Measurements from ENCODE around the gene PEAK1.

Gene PEAK1

GRCh38 chr15:77126529-77127326, 293.2 kb downstream of the PEAK1 start:
- in situ Hi-C loops (cut with HindIII; ENCODE audit: low pct_ligation_motif_present, low pct_unique_long_range_greater_than_20kb, low sequenced_read_pairs), result no loop called here
- no peak for DNase-seq

- in situ Hi-C loops (cut with HindIII; ENCODE audit: low pct_ligation_motif_present, low pct_unique_long_range_greater_than_20kb, low sequenced_read_pairs), result loop anchor here (25.0 kb wide), 1 partner anchor 413 kb away; no protein-coding TSS in a partner anchor
- DNase-seq, result no peak
These were observed 296.1 kb downstream of the PEAK1 start for GRCh38 chr15:77123854-77124253.

DNA sequence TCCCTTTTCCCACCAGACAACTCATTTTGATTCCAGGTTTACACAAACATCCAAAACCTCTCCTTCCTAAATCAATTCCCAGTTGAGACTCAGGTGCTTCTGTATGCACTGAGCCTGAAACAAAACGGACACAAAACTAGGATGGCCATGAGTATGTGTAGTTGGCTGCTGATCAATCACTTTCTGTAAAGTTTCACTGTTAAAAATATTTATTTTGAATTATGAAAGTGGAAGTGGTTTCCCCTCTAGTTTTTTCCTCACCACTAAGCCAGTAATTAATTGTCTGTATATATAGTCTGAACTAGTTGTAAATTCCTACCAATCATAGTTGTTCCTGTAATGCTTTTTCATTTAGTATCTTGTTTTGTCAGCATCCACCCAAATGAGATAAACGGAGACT, 297.3 kb downstream of the PEAK1 start:
- in situ Hi-C loops (cut with HindIII; ENCODE audit: low pct_ligation_motif_present, low pct_unique_long_range_greater_than_20kb, low sequenced_read_pairs), result loop anchor here (25.0 kb wide), 1 partner anchor 415 kb away; no protein-coding TSS in a partner anchor
- DNase-seq, result no peak

DNA sequence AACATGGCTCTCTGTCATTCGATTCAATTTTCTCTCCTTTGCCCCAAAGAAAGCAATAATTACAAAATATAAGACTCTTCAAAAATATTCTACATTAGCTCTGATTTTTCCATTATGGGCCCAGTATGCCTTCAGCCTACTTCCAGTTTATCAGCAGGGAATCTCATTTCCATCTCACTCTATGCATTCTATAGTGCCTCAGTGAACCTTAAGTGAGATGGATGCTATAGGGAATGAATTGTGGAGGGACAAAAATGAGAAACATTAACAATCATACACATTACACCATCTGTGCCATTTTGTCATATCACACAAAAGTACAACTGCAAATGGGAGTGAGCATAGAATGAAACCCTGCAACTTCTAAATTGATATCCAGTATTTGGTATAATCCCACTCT, 298.3 kb downstream of the PEAK1 start:
- DNase-seq, result no peak
- in situ Hi-C loops (cut with HindIII; ENCODE audit: low pct_ligation_motif_present, low pct_unique_long_range_greater_than_20kb, low sequenced_read_pairs), result loop anchor here (25.0 kb wide), 1 partner anchor 416 kb away; no protein-coding TSS in a partner anchor

DNA sequence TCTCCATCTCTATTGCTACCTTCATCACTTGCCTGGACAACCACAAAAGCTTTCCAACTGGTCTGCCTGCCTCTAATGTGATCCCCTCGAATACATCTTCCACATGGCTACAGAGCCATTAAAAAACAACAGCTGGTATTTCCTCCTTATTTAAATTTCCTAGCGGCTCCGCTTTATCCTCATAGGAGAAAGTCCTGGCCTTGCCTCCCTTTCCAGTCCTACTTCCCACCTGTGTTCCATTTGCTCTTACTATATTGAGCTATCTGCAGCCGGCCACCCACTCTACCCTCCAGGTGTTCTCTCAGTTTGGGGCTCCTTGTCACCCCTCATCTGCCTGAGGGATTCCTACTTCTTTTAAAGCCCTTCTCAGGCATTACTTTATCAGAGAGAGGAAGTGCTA, 299.3 kb downstream of the PEAK1 start:
- DNase-seq, result no peak
- in situ Hi-C loops (cut with HindIII; ENCODE audit: low pct_ligation_motif_present, low pct_unique_long_range_greater_than_20kb, low sequenced_read_pairs), result loop anchor here (25.0 kb wide), 1 partner anchor 417 kb away; no protein-coding TSS in a partner anchor

DNA sequence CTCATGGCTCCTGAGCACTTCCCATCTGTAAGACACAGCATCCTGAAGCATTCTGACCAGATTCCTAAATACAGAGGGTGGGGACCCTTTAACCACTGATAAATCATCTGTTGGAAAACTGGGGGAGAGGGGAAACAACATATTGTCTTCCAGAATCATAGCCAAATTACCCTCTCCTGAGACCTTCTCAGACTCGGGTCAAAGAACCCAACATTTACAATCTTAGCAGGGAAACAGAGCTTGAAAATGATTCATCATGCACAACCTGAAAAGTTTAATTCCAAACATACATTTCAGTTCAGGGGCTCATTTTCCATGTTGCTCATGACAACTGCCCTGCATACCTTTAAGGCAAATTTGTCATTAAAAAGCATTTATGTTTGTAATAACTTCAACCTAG, 300.5 kb downstream of the PEAK1 start:
- in situ Hi-C loops (cut with HindIII; ENCODE audit: low pct_ligation_motif_present, low pct_unique_long_range_greater_than_20kb, low sequenced_read_pairs), result loop anchor here (25.0 kb wide), 1 partner anchor 418 kb away; no protein-coding TSS in a partner anchor
- no peak for DNase-seq

GRCh38 chr15:77118882-77119321, 301.0 kb downstream of the PEAK1 start:
- DNase-seq, result peak; percentile 68
- in situ Hi-C loops (cut with HindIII; ENCODE audit: low pct_ligation_motif_present, low pct_unique_long_range_greater_than_20kb, low sequenced_read_pairs), result loop anchor here (25.0 kb wide), 1 partner anchor 418 kb away; no protein-coding TSS in a partner anchor

GRCh38 chr15:77115179-77115578, 304.7 kb downstream of the PEAK1 start:
- in situ Hi-C loops (cut with HindIII; ENCODE audit: low pct_ligation_motif_present, low pct_unique_long_range_greater_than_20kb, low sequenced_read_pairs), result loop anchor here (25.0 kb wide), 1 partner anchor 422 kb away; no protein-coding TSS in a partner anchor
- no peak for DNase-seq

DNA sequence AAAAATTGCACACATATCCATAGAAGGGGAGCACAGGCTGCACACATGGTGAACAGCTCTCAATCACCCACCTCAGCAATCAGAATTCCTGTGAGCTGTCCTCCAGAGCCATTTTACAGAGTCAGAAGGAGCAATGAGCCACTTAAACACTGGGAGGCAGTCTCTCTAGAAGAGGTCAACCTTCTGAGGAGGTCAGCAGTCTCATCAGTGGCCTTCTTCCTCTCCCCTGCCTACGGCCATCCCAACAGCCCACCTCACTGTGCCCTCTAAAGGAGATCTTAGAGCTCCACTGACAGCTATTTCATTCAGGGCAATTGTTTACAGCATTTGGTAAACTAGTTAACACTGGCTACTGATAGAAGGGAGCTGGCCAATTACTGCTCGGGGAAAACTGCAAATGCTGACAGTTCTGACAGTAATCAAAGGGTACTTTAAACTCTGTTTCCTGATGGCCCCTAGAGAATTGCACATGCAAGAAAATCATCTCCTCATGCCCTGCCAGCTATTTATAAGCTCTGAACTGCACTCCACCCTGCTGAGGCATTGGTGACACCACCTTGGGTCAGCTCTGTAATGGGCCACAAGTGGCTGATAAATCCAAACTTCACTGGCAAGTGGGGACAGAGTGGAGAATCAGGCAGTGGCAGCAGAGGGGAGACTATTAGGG, 306.9 kb downstream of the PEAK1 start:
- DNase-seq, result no peak
- in situ Hi-C loops (cut with HindIII; ENCODE audit: low pct_ligation_motif_present, low pct_unique_long_range_greater_than_20kb, low sequenced_read_pairs), result loop anchor here (25.0 kb wide), 1 partner anchor 424 kb away; no protein-coding TSS in a partner anchor

GRCh38 chr15:77111789-77112188, 308.1 kb downstream of the PEAK1 start:
- in situ Hi-C loops (cut with HindIII; ENCODE audit: low pct_ligation_motif_present, low pct_unique_long_range_greater_than_20kb, low sequenced_read_pairs), result loop anchor here (25.0 kb wide), 1 partner anchor 426 kb away; no protein-coding TSS in a partner anchor

DNA sequence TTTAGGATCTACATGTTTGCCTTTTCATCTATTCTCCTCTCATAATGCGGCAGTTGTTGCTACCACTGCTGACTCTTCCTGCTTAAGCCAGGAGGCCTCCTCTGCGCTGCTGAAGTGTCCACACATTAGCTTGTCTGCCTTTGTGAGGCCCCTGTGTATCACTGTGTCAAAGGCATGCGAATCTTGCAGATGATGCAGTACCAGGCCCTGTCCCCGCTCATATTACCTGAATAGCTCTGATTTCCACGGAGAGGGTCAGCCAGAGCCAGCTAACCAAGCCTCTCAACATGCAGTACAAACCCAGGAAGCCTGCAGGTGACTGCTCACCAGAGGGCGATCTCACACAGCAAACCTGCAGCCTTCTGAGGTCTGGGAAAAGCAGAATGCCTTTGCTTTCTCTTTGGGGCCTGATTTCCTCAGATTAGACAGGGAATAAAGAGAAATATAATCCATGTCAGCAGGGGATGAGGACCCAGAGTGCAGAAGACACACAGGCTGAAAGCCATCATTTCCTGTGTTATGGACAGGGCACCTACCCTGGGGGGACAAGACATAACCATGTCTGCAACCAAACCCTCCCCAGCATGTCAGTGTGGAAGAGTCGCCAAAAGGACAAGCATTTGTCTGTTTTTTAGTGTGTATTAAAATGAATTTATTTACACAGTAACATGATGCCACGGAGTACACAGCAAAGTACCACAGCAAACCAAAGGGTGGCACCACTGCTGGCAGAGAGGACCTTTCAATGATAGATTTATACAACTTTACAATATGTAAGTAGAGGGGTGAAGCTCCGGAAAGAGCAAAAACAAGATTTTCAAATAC, 312.2 kb downstream of the PEAK1 start:
- in situ Hi-C loops (cut with HindIII; ENCODE audit: low pct_ligation_motif_present, low pct_unique_long_range_greater_than_20kb, low sequenced_read_pairs), result loop anchor here (25.0 kb wide), 1 partner anchor 430 kb away; no protein-coding TSS in a partner anchor
- peak; percentile 32 for DNase-seq

More at GRCh38 chr15:77111789-77112188, 308.1 kb downstream of the PEAK1 start:
- no peak for DNase-seq

DNA sequence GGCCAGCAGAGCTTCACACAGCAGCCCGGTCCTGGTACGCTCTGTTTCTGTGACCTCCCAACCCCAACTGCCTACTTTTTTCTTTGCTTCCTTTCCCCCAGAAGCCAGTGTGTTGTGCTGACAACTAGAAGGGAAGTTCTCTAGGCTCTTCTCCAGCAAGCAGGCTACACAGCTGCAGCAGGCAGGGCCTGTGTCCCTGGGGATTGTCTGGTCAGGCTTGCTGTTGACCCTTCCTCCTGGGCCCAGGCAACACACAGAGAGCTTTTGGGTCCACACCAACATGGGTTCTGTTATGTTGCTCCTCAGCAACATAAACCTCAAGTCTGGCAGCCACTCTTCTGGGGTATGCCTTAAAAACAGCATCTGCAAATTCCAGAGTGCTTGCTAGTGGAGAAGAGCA, 312.8 kb downstream of the PEAK1 start:
- DNase-seq, result no peak
- in situ Hi-C loops (cut with HindIII; ENCODE audit: low pct_ligation_motif_present, low pct_unique_long_range_greater_than_20kb, low sequenced_read_pairs), result loop anchor here (25.0 kb wide), 1 partner anchor 430 kb away; no protein-coding TSS in a partner anchor

GRCh38 chr15:77104155-77104554, 315.7 kb downstream of the PEAK1 start:
- in situ Hi-C loops (cut with HindIII; ENCODE audit: low pct_ligation_motif_present, low pct_unique_long_range_greater_than_20kb, low sequenced_read_pairs), result loop anchor here (25.0 kb wide), 1 partner anchor 433 kb away; no protein-coding TSS in a partner anchor
- DNase-seq, result no peak

DNA sequence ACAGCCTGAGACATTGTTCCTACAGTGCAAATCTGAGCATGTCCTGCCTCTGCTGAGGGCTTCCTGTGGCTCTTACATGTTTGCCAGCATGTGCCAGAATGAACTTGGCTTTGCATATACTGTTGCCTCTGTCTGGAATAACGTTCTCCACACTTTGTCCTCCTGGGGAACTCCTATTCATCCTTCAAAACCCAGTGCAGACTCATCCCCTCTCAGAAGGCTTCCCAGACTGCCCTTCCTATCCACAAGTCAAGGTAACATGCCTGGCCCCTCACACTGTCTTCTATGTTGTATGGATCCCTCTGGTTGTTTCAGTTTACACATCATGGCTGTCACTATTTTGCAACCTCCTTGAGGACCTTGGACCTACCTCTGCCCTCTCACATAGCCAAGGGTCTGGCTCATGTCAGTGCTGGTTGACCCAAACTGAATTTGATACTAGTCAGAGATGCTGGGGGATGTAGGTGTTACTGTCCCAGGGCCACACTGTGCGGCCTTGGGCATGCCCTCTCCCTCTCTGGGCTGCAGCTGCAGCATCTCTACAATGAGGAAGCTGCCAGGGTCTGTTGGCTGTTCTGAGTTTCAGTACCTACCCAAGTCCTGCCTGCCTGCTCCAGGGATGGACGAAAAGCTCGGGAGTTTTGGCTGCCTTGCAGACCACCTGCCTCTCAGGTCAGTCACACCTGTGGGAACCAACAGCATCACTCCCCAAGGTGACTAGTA, 320.0 kb downstream of the PEAK1 start:
- in situ Hi-C loops (cut with HindIII; ENCODE audit: low pct_ligation_motif_present, low pct_unique_long_range_greater_than_20kb, low sequenced_read_pairs), result loop anchor here (25.0 kb wide), 1 partner anchor 437 kb away; no protein-coding TSS in a partner anchor
- no peak for DNase-seq

DNA sequence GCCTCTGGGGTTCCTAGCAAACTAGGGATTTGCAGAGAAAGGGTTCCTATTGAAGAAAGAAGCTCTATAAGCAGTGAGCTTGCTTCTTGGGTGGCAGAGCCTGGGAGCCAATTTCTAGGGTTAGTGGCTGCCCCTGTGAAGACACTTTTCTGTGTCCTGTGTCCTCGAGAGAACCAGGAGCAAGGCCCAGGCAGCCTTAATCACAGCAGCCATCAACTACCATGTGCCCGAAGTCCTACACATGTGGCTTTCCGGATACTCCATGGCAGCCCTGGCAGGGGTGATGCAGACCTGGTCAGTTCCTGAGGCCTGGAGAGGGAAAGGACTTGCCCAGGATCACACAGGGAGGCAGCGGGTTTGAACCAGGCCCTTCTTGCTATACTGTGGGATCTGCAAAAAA, 321.3 kb downstream of the PEAK1 start:
- no peak for DNase-seq
- in situ Hi-C loops (cut with HindIII; ENCODE audit: low pct_ligation_motif_present, low pct_unique_long_range_greater_than_20kb, low sequenced_read_pairs), result no loop called here

DNA sequence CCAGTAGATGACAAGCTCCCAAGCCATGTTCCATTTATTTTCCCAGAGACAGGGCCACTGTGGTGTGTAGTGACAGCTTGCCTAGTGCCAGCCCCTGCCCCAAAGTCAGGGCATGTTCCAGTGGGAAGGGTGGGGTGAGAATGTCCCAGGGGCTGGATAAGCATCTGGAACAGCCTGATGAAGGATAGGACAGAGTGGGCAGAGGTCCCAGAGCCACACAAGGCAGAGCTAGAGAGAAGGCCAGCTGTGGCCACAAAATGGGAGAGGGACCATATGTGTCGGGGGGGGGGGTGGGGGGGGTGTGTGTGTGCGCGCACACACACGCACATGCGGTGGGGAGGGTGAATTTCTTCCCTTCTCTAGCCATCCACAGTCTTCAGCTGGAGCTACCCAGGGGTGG, 322.0 kb downstream of the PEAK1 start:
- in situ Hi-C loops (cut with HindIII; ENCODE audit: low pct_ligation_motif_present, low pct_unique_long_range_greater_than_20kb, low sequenced_read_pairs), result no loop called here
- no peak for DNase-seq

DNA sequence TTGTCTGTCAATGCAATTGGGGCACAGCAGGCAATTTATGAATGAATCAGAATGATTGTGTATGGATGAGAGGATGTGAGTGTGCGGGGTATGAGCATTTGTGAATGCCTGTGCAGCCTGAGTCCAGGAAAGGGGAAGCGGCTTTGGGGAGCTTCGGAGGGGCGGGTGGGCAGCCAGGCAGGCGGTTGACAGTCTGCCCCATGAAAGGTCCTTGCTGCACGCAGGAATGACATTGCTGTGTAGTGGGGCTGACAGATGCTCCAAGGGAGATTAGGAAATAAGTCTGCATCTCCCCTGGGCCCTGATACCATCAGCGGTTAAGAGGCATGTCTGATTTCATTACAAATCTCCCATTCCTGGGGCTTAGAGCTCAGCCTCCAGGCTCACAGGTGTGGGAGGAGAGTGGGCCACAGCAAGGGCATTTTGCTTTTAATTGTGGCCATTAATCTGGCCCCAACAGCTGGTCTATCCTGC, 322.6 kb downstream of the PEAK1 start:
- DNase-seq, result no peak
- in situ Hi-C loops (cut with HindIII; ENCODE audit: low pct_ligation_motif_present, low pct_unique_long_range_greater_than_20kb, low sequenced_read_pairs), result no loop called here

- no peak for DNase-seq
- in situ Hi-C loops (cut with HindIII; ENCODE audit: low pct_ligation_motif_present, low pct_unique_long_range_greater_than_20kb, low sequenced_read_pairs), result no loop called here
These were observed 323.4 kb downstream of the PEAK1 start for GRCh38 chr15:77096541-77096940.

Data from ACHN (cell line).